Stimulated activated naive CD8-positive, alpha-beta T cell treated with anti-CD3 and anti-CD28 coated beads, Interleukin-15, Interleukin-2, amounts not matched to agents 100 U/mL and 50 U/mL, for 24 hours (primary cell): ENCODE measurements around the gene DSCAML1.

Experiments
- ATAC-seq: fragments of 150-1000 bp; cut with Tn5 transposase; one replicate; pipeline ENCODE4 v1.10.0; 2021
- DNase-seq: peaks from one replicate; pipeline ENCODE4 v3.0.0; 2021

The DSCAML1 gene

DNA sequence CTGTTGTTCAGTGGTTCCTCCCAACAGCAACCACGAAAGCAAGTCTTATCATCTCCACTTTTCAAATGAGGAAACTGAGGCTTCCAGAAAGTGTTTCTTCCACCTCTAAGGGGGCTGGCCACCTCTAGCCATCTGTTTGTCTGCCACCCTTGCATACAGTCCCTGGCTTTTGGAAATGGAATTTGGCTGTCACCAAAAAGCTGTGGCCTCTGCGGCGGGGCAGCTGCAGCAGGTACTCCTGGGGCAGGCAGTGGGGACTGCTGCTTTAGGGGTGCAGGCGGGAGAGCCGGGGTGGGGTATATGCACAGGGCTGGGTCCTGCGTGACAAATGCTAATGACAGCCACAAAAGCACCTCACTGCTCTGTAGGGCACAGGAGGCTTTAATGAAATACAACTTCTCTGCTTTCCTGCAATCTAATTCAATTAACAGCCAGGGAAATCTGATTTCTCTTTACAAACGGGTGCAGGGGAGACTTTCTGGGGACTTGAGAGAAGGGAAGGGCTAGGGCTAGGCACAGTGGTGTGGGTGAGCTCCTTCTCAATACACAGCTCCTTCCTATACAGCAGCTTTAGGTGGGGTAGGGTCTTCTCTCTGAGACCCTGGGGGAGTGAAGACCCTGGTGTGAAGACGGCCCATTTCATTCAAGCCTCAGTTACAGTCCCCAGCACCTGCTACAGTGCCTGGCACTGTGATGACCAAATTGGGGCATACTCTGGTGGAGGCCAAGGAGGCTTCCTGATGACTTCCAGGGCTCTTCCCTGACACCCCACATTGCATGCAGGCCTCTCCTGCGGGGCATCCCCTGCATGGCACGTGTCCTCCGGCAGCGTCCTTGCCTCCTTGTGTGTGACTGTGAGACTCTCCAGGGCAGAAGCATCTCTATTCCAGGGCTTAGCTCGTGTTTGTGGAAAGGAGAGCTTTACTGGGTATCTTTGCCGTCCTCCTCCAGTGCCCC, 307.7 kb downstream of the DSCAML1 start:
- DNase-seq (no peak), ATAC-seq (peak; percentile 24)

GRCh38 chr11:117486059-117486458, 311.0 kb downstream of the DSCAML1 start:
- no peak for ATAC-seq

GRCh38 chr11:117484156-117484555, 312.9 kb downstream of the DSCAML1 start:
- DNase-seq (no peak), ATAC-seq (no peak)

More at GRCh38 chr11:117486059-117486458, 311.0 kb downstream of the DSCAML1 start:
- DNase-seq: no peak

- ATAC-seq (no peak), DNase-seq (no peak)
These were observed 313.6 kb downstream of the DSCAML1 start for GRCh38 chr11:117483372-117483771.

DNA sequence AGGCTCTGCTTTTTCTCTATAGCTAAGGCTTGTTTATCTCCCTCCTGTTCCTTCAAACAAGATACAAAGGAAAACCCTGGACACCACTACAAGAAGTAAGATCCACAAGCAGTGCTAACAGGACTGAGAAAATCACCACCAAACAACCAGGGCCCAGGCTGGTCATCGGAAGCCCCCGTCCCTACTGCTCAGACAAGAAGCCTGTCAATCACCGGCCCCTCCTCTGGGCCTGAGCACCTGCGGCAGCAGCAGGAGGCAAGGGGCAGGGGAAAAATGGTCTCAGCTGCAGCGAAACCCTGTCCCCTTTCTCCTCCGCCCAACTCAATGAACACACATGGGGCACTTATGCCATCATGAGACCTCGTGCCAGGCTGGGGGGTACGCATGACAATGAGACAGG, 314.1 kb downstream of the DSCAML1 start:
- ATAC-seq: no peak
- DNase-seq: no peak

- DNase-seq (no peak), ATAC-seq (no peak)
These were observed 315.1 kb downstream of the DSCAML1 start for GRCh38 chr11:117481885-117482284.

- DNase-seq: no peak
These were observed 316.0 kb downstream of the DSCAML1 start for GRCh38 chr11:117481036-117481435.

GRCh38 chr11:117480221-117480620, 316.8 kb downstream of the DSCAML1 start:
- no peak for ATAC-seq
- no peak for DNase-seq

More at GRCh38 chr11:117481036-117481435, 316.0 kb downstream of the DSCAML1 start:
- ATAC-seq: no peak

- ATAC-seq (no peak), DNase-seq (peak; percentile 30)
These were observed 317.6 kb downstream of the DSCAML1 start for GRCh38 chr11:117479372-117479771.

GRCh38 chr11:117478926-117479325, 318.1 kb downstream of the DSCAML1 start:
- ATAC-seq: no peak
- DNase-seq: no peak

DNA sequence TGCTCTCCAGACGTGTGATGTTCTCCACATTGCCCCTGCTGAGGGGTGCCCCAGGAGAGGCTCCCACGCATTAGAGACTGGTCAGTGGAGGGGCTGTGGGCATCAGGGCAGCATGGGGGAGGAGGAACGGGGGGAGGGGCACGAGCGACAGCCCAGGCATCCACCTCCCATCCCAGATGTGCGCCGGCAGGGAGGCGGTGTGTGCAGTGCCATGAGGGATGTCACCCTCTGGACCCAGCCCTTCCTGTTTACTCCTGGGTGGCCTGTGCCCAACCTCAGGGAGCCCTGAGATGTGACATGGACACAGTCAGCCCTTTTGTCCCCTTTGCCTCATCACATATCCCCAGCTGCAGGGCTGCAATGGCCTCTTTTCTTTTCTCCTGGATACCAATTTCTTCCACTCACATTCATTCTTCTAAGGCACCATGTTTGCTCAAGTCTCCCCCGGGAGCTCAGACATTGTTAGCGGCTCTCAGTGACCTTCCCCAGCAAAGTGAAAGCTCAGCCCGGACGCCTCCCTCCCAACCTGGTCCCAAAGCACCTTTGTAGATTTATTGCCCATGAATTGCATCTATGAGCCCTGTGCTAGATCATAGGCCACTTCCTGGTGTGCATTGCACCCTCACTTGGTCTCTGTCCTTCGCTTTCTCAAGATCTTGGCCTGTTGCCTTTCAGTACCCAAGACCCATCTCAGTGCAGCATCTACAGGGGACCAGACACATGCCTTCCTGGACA, 318.7 kb downstream of the DSCAML1 start:
- no peak for DNase-seq
- ATAC-seq: no peak

GRCh38 chr11:117477721-117478120, 319.3 kb downstream of the DSCAML1 start:
- no peak for DNase-seq
- no peak for ATAC-seq

GRCh38 chr11:117476531-117477142, 320.4 kb downstream of the DSCAML1 start:
- DNase-seq: no peak
- ATAC-seq: no peak

DNA sequence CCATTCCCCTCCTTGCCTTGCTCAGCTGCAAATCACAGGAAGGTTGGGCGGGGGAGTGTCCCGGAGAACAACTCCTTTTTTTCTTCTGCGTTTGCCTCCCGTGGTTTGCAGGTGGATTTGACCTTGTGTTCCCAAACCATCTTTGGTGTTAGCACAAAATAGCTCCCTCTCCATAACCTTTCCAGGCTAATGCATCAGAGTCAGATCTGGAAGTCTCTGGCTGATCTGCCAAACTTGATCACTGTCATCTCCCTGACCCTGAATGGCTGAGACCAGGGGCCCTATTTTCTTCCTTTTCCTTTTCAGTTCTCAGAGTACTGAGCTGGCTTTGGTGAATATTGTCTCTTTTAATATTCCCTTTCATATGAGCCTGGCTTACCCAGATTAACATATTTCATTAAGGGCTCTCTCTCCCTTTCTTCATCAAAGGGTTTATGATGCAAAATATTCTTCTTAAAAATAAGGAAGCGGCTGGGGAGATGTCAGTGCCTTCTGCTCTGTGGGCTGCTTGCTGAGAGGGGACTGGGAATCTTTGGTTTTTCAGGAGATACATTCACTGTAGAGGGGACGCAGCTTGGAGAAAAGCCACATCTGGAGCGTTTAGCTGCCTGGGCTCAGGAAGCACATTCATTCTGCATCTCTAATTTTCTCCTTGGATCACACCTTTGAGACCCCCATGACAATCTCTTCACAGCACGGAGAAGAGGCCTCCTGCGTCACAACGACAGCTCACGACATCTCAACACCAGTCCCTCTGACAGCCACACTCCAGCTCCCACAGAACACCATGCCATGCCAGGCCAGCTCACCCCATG, 321.1 kb downstream of the DSCAML1 start:
- ATAC-seq: no peak

GRCh38 chr11:117473481-117474091, 323.4 kb downstream of the DSCAML1 start:
- ATAC-seq: no peak
- no peak for DNase-seq

More for the DNA sequence above, 321.1 kb downstream of the DSCAML1 start:
- DNase-seq: no peak

DNA sequence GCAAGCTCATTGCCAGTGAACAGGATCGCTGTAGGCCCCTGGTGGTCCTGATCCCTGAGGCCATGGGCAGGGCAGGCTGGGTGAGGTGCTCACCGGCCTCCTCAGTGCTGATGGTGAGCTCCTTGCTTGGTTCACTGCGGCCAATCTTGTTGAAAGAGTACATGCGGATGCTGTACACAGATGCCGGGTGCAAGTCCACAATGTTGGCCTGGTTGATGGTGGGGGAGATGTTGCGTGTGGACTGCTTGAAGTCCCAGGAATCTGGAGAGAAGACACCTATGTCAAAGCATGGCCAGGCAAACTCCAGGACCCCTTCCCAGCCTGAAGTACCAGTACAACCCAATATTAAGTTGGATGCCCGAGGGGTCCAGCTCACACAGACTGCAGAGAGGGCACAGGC, 325.2 kb downstream of the DSCAML1 start:
- ATAC-seq (no peak), DNase-seq (no peak)

DNA sequence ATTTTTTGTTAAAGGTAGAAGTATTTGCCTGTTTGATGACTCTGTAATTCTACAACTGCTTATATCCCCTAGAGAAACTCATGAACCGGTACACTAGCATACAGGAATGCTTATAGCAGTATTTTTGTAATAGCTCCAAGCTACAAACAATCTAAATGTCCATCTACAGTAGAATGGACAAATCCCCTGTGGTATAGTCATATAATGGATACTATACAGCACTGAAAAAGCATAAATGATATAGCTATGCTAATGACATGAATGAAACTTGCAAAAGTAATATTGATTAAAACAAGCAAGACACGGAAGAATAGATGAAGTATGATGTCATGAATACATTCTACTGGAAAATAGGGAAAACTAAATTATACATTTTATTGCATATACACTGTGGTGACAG, 326.4 kb downstream of the DSCAML1 start:
- ATAC-seq: no peak
- DNase-seq: no peak

DNA sequence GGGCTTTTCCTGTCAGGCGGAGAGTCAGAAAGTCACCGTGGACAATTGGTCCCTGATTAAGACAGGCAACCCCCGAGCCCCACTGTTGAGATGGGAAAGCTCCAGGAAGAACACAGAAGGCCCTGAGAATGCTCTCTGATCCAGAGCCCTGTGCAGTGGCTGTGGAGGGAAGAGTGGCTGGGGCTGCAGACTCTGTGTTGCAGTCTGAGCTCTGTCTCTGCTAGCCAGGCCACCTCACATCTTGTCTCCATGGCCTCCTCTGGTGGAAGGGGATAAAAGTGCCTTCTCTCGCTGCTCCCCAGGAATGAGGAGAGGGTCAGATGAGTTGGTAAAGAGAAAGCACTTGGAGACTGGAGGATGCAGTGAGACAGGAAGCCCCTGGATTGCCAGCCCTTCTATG, 328.1 kb downstream of the DSCAML1 start:
- no peak for ATAC-seq
- no peak for DNase-seq

DNA sequence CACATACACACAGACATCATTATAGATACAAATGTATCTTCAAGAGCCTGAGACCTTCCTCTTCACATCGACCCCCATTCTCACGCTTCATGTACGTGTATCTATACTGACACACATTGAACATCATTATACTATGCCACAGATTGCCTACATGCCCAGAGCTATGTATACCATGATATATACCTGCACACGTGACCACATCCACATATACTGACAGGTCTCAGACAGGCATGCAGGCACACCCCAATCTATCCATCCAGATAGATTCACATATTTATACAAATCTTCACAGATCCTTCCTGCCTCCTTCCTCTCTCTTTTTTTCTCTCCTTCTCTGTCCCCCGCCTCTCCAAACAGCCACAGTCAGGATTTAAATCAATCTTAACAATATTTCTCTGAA, 329.2 kb downstream of the DSCAML1 start:
- no peak for ATAC-seq
- no peak for DNase-seq

- ATAC-seq (no peak), DNase-seq (no peak)
These were observed 330.1 kb downstream of the DSCAML1 start for GRCh38 chr11:117466966-117467365.

GRCh38 chr11:117465236-117465997, 331.6 kb downstream of the DSCAML1 start:
- DNase-seq (no peak), ATAC-seq (no peak)
